ENCODE measurements around the gene C14orf180. TPM values are rescaled to one million over a fixed set of nuclear protein-coding genes. Genes with fewer than 3 reads are reported as not detected.

Gene C14orf180
- total RNA-seq, 1 experiment from 2014 or later: not detected

- POLR2A ChIA-PET: no interaction called here
These were observed 10.9 kb upstream of the C14orf180 start for GRCh38 chr14:104568620-104569019.

GRCh38 chr14:104569435-104569834 is 10.1 kb upstream of the C14orf180 start:
- no peaks in the 10 kb centered on the region for H3K36me3 ChIP-seq (ENCODE audit: control insufficient read depth, insufficient read depth, low read length)
- DNase-seq (ENCODE audit: low read depth, low spot score) (no peak), ATAC-seq (no peak)
- no peaks in the 10 kb centered on the region for H3K27me3 ChIP-seq (ENCODE audit: control insufficient read depth, insufficient read depth, low read length)
- ChIA-PET POLR2A (no interaction called here), CTCF (no interaction called here)
- no peak overlapping the region for H3K27ac ChIP-seq (ENCODE audit: low read length)
- in situ Hi-C loops (cut with HindIII; ENCODE audit: low pct_unique_long_range_greater_than_20kb, low sequenced_read_pairs) (no loop called here), intact Hi-C loops (cut with micrococcal nuclease; ENCODE audit: unreplicated experiment) (loop anchor here (10.0 kb wide), 1 partner anchor 495 kb away; no protein-coding TSS in a partner anchor)
- peaks cover 3% of the 10 kb centered on the region; the same call in 1 of the 2 replicates for H3K4me1 ChIP-seq (ENCODE audit: control insufficient read depth, insufficient read depth, low read length)
- no peak overlapping the region for H3K4me3 ChIP-seq (ENCODE audit: low read depth in 2 of 2, low read length in 2 of 2)
- BruUV-seq (replicated peaks): no TSS peak
- H3K9me3 ChIP-seq (ENCODE audit: control insufficient read depth, insufficient read depth, low read depth, low read length): no peaks in the 10 kb centered on the region
- TF ChIP-seq SIN3A (IDR thresholded peaks at IDR 0.05; ENCODE audit: borderline replicate concordance, insufficient read depth, low read depth, low read length): no peak
- no peak for TF ChIP-seq TCF7L2 (IDR thresholded peaks at IDR 0.05; ENCODE audit: low read depth, low read length)
- TF ChIP-seq REST (IDR thresholded peaks at IDR 0.05; ENCODE audit: insufficient read depth in 1 of 2, low read depth in 2 of 2, low read length in 1 of 2): no peak
- TF ChIP-seq, protein P1, sequence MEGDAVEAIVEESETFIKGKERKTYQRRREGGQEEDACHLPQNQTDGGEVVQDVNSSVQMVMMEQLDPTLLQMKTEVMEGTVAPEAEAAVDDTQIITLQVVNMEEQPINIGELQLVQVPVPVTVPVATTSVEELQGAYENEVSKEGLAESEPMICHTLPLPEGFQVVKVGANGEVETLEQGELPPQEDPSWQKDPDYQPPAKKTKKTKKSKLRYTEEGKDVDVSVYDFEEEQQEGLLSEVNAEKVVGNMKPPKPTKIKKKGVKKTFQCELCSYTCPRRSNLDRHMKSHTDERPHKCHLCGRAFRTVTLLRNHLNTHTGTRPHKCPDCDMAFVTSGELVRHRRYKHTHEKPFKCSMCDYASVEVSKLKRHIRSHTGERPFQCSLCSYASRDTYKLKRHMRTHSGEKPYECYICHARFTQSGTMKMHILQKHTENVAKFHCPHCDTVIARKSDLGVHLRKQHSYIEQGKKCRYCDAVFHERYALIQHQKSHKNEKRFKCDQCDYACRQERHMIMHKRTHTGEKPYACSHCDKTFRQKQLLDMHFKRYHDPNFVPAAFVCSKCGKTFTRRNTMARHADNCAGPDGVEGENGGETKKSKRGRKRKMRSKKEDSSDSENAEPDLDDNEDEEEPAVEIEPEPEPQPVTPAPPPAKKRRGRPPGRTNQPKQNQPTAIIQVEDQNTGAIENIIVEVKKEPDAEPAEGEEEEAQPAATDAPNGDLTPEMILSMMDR (IDR thresholded peaks at IDR 0.05): no peak
- TF ChIP-seq POLR2AphosphoS5 (IDR thresholded peaks at IDR 0.05; ENCODE audit: low read depth, low read length): no peak

More at GRCh38 chr14:104568620-104569019, 10.9 kb upstream of the C14orf180 start:
- ATAC-seq (no peak), DNase-seq (ENCODE audit: low read depth, low spot score) (no peak)
- BruUV-seq (replicated peaks): no TSS peak
- intact Hi-C loops (cut with micrococcal nuclease; ENCODE audit: unreplicated experiment): loop anchor here (10.0 kb wide), 1 partner anchor 494 kb away; no protein-coding TSS in a partner anchor
- TF ChIP-seq SIN3A (IDR thresholded peaks at IDR 0.05; ENCODE audit: borderline replicate concordance, insufficient read depth, low read depth, low read length) (no peak), POLR2AphosphoS5 (IDR thresholded peaks at IDR 0.05; ENCODE audit: low read depth, low read length) (no peak)
- TF ChIP-seq, protein P1 (IDR thresholded peaks at IDR 0.05): no peak
- no peak overlapping the region for H3K4me3 ChIP-seq (ENCODE audit: low read depth in 2 of 2, low read length in 2 of 2)
- peaks cover 4% of the 10 kb centered on the region; the same call in 1 of the 2 replicates for H3K4me1 ChIP-seq (ENCODE audit: control insufficient read depth, insufficient read depth, low read length)
- CTCF ChIA-PET: no interaction called here
- no peaks in the 10 kb centered on the region for H3K27me3 ChIP-seq (ENCODE audit: control insufficient read depth, insufficient read depth, low read length)
- in situ Hi-C loops (cut with HindIII; ENCODE audit: low pct_unique_long_range_greater_than_20kb, low sequenced_read_pairs): no loop called here
- no peaks in the 10 kb centered on the region for H3K9me3 ChIP-seq (ENCODE audit: control insufficient read depth, insufficient read depth, low read depth, low read length)
- H3K27ac ChIP-seq (ENCODE audit: low read length): no peak overlapping the region
- H3K36me3 ChIP-seq (ENCODE audit: control insufficient read depth, insufficient read depth, low read length): no peaks in the 10 kb centered on the region
